IMR-90 (cell line): ENCODE results near the gene ZFPM1. TPM values are rescaled to one million over a fixed set of nuclear protein-coding genes. Genes with fewer than 3 reads are reported as not detected.

ENCODE experiments used
- ATAC-seq: fragments of 200-7000 bp; cut with Tn5 transposase; 2 replicates; pipeline ENCODE4 v1.9.1; 2020; ENCODE audit warnings: low read depth, mild to moderate bottlenecking, moderate library complexity
- BruUV-seq: library from RNA; stranded (reverse); fragments of 400-500 nt; replicated peaks from 2 replicates; lab custom pipeline; 2021; lab: Mats Ljungman, UMichigan
- CTCF ChIA-PET: fragments of 300-600 bp; formaldehyde crosslinking; extraction: SDS; loops from one replicate; lab custom pipeline; 2021; ENCODE audit warnings: antibody characterized with exemption; lab: Yijun Ruan, JAX
- POLR2A ChIA-PET: fragments of 300-600 bp; sonication (Branson Sonifier 250); formaldehyde crosslinking; loops from one replicate; lab custom pipeline; 2022; ENCODE audit warnings: antibody characterized with exemption; ENCODE audit not compliant: unreplicated experiment; lab: Charles Lee
- DNase-seq: peaks from one replicate; pipeline ENCODE4 v3.0.0; 2013
- H2AFZ ChIP-seq: replicated peaks from 2 replicates; pipeline ENCODE3; 2013; ENCODE audit warnings: low read length, mild to moderate bottlenecking; ENCODE audit not compliant: poor library complexity
- H2AK5ac ChIP-seq: 2 replicates; pipeline ENCODE4 v1.6.1; 2013; ENCODE audit warnings: low read depth, low read length, inconsistent platforms
- H2AK9ac ChIP-seq: replicated peaks from 2 replicates; pipeline ENCODE3; 2013; ENCODE audit warnings: mild to moderate bottlenecking, low read depth, low read length, moderate library complexity; ENCODE audit not compliant: poor library complexity
- H2BK120ac ChIP-seq: 2 replicates; pipeline ENCODE4 v1.6.1; 2013; ENCODE audit warnings: low read depth, low read length, inconsistent platforms
- H2BK15ac ChIP-seq: 3 replicates; pipeline ENCODE4 v1.6.1; 2013; ENCODE audit warnings: low read depth, low read length, inconsistent platforms
- H2BK20ac ChIP-seq: 2 replicates; pipeline ENCODE4 v1.6.1; 2013; ENCODE audit warnings: low read depth, mild to moderate bottlenecking, inconsistent platforms, low read length, moderate library complexity
- H2BK5ac ChIP-seq: 2 replicates; pipeline ENCODE4 v1.6.1; 2013; ENCODE audit warnings: mild to moderate bottlenecking, low read depth, low read length, inconsistent platforms; ENCODE audit not compliant: poor library complexity, severe bottlenecking
- H3K14ac ChIP-seq: replicated peaks from 2 replicates; pipeline ENCODE4 v1.6.1; 2013; ENCODE audit warnings: low read depth, low read length, inconsistent platforms
- H3K18ac ChIP-seq: 2 replicates; pipeline ENCODE4 v1.6.1; 2013; ENCODE audit warnings: low read depth, low read length, control low read depth
- H3K23ac ChIP-seq: 2 replicates; pipeline ENCODE4 v1.6.1; 2013; ENCODE audit warnings: low read depth, low read length, inconsistent platforms
- H3K27ac ChIP-seq: 2 replicates; pipeline ENCODE4 v1.5.1; 2013; ENCODE audit warnings: mild to moderate bottlenecking, control low read depth, low read length; ENCODE audit not compliant: insufficient read depth
- H3K27me3 ChIP-seq: 2 replicates; pipeline ENCODE4 v1.6.1; 2013; ENCODE audit warnings: low read length; ENCODE audit not compliant: control insufficient read depth, insufficient read depth
- H3K36me3 ChIP-seq: 2 replicates; pipeline ENCODE4 v1.6.1; 2013; ENCODE audit warnings: low read length, mixed read lengths; ENCODE audit not compliant: control insufficient read depth, insufficient read depth
- H3K4ac ChIP-seq: 2 replicates; pipeline ENCODE4 v1.6.1; 2013; ENCODE audit warnings: low read depth, low read length, inconsistent platforms
- H3K4me1 ChIP-seq: 2 replicates; pipeline ENCODE4 v1.6.1; 2013; ENCODE audit warnings: low read length, mixed read lengths; ENCODE audit not compliant: control insufficient read depth, insufficient read depth
- H3K4me2 ChIP-seq: 2 replicates; pipeline ENCODE4 v1.6.1; 2013; ENCODE audit warnings: low read depth, mild to moderate bottlenecking, control low read depth, low read length, moderate library complexity
- H3K4me3 ChIP-seq: 2 replicates; pipeline ENCODE4 v1.5.1; 2013; ENCODE audit warnings: low read depth, mild to moderate bottlenecking, control low read depth, low read length, moderate library complexity; ENCODE audit not compliant: insufficient read depth
- H3K56ac ChIP-seq: 2 replicates; pipeline ENCODE4 v1.6.1; 2013; ENCODE audit warnings: low read length, inconsistent platforms; ENCODE audit not compliant: insufficient read depth; ENCODE audit errors: extremely low read depth
- H3K79me1 ChIP-seq, 2 experiments: 2 replicates each; pipeline ENCODE4 v1.6.1; 2013; ENCODE audit warnings: low read length in 2 of 2, inconsistent platforms in 1 of 2, low read depth in 1 of 2
- H3K9ac ChIP-seq: 2 replicates; pipeline ENCODE4 v1.6.1; 2013; ENCODE audit warnings: low read depth, low read length, control low read depth
- H3K9me1 ChIP-seq: 2 replicates; pipeline ENCODE4 v1.6.1; 2013; ENCODE audit warnings: low read length, inconsistent platforms; ENCODE audit not compliant: insufficient read depth
- H3K9me3 ChIP-seq: 2 replicates; pipeline ENCODE4 v1.6.1; 2013; ENCODE audit warnings: low read length; ENCODE audit not compliant: control insufficient read depth, insufficient read depth
- H4K20me1 ChIP-seq: 2 replicates; pipeline ENCODE4 v1.6.1; 2013; ENCODE audit warnings: low read length, inconsistent platforms; ENCODE audit not compliant: insufficient read depth
- H4K5ac ChIP-seq: 2 replicates; pipeline ENCODE4 v1.6.1; 2013; ENCODE audit warnings: mild to moderate bottlenecking, low read depth, low read length, control low read depth
- H4K8ac ChIP-seq, 2 experiments: 2 replicates each; pipeline ENCODE4 v1.6.1; 2013; ENCODE audit warnings: low read depth in 2 of 2, low read length in 2 of 2, control low read depth in 1 of 2, inconsistent platforms in 1 of 2
- H4K91ac ChIP-seq: 2 replicates; pipeline ENCODE4 v1.6.1; 2013; ENCODE audit warnings: low read depth, low read length, inconsistent platforms; ENCODE audit not compliant: insufficient read depth
- BHLHE40 ChIP-seq: fragments of 150-350 bp; IDR thresholded peaks from 2 replicates; pipeline ENCODE4 v1.6.1; 2016; ENCODE audit warnings: mild to moderate bottlenecking, low read depth, low read length
- CEBPB ChIP-seq: IDR thresholded peaks from 2 replicates; pipeline ENCODE4 v1.6.1; 2012; ENCODE audit warnings: low read depth, low read length, improper control_type of control experiment
- CHD1 ChIP-seq: IDR thresholded peaks from 2 replicates; pipeline ENCODE4 v1.6.1; 2012; ENCODE audit warnings: low read depth, low read length, improper control_type of control experiment
- ELK1 ChIP-seq: fragments of 150-350 bp; IDR thresholded peaks from 2 replicates; pipeline ENCODE4 v1.6.1; 2016; ENCODE audit warnings: low read depth, mild to moderate bottlenecking, low read length, moderate library complexity, borderline replicate concordance
- FOS ChIP-seq: fragments of 150-350 bp; IDR thresholded peaks from 2 replicates; pipeline ENCODE4 v1.6.1; 2016; ENCODE audit warnings: low read depth, low read length
- MAFK ChIP-seq: IDR thresholded peaks from 2 replicates; pipeline ENCODE4 v1.6.1; 2012; ENCODE audit warnings: low read depth, low read length, improper control_type of control experiment
- MAZ ChIP-seq: IDR thresholded peaks from 2 replicates; pipeline ENCODE4 v1.6.1; 2012; ENCODE audit warnings: low read depth, mild to moderate bottlenecking, low read length, improper control_type of control experiment, moderate library complexity, borderline replicate concordance
- NFE2L2 ChIP-seq: fragments of 150-350 bp; IDR thresholded peaks from 2 replicates; pipeline ENCODE4 v1.6.1; 2016; ENCODE audit warnings: low read depth, mild to moderate bottlenecking, low read length
- POLR2A ChIP-seq: IDR thresholded peaks from 2 replicates; pipeline ENCODE4 v1.6.1; 2012; ENCODE audit warnings: mild to moderate bottlenecking, low read depth, low read length
- RAD21 ChIP-seq: IDR thresholded peaks from 2 replicates; pipeline ENCODE4 v1.6.1; 2012; ENCODE audit warnings: low read length, improper control_type of control experiment
- RCOR1 ChIP-seq: IDR thresholded peaks from 2 replicates; pipeline ENCODE4 v1.6.1; 2012; ENCODE audit warnings: mild to moderate bottlenecking, low read length, improper control_type of control experiment; ENCODE audit not compliant: insufficient replicate concordance
- RFX5 ChIP-seq: IDR thresholded peaks from 2 replicates; pipeline ENCODE4 v1.8.0; 2012; ENCODE audit warnings: low read depth, mild to moderate bottlenecking, low read length, moderate library complexity
- SMC3 ChIP-seq: fragments of 150-350 bp; IDR thresholded peaks from 2 replicates; pipeline ENCODE4 v1.6.1; 2016; ENCODE audit warnings: low read depth, mild to moderate bottlenecking, antibody characterized with exemption, low read length, moderate library complexity
- USF2 ChIP-seq: fragments of 150-350 bp; IDR thresholded peaks from 2 replicates; pipeline ENCODE4 v1.6.1; 2017; ENCODE audit warnings: mild to moderate bottlenecking, antibody characterized with exemption, low read length, low read depth
- WGBS, 2 experiments: methylation state at CpG; one replicate each; pipeline versions ENCODE4 v1.1.5 to v1.1.7; 2013; ENCODE audit warnings: missing lambda C conversion rate in 2 of 2; ENCODE audit not compliant: insufficient read length in 1 of 2; ENCODE audit errors: extremely low coverage in 2 of 2; 5-methylcytosine and 5-hydroxymethylcytosine counted together
- dilution Hi-C: fragments of 300-500 bp; cut with HindIII; formaldehyde crosslinking; loops from one replicate; pipeline ENCODE4 v1.14.3; 2018; ENCODE audit warnings: low sequenced_read_pairs; ENCODE audit not compliant: unreplicated experiment
- in situ Hi-C: fragments of 300-500 bp; cut with MboI; formaldehyde crosslinking; loops from 3 replicates; pipeline ENCODE4 v1.14.3; 2019; ENCODE audit warnings: low sequenced_read_pairs, inconsistent platforms, mixed read lengths
- intact Hi-C: fragments of 100-400 bp; cut with micrococcal nuclease; formaldehyde crosslinking; loops from 2 replicates; pipeline ENCODE4 v1.10.0; 2022
- polyA plus RNA-seq, 3 experiments: library from polyadenylated mRNA; depleted of rRNA; stranded (reverse); fragments of >200 nt; gene quantifications; 2 replicates each; pipeline ENCODE4 v1.2.3, GENCODE V29; 2012; ENCODE audit warnings: low replicate concordance in 1 of 3
- total RNA-seq: library from RNA; depleted of rRNA; stranded (reverse); fragments of >200 nt; gene quantifications from 2 replicates; pipeline ENCODE4 v1.2.3, GENCODE V29; 2012
- TF ChIP-seq, protein P1 (sequence below): conservative IDR thresholded peaks from 2 replicates; pipeline ENCODE4 v1.5.1; 2012; ENCODE audit warnings: mild to moderate bottlenecking, low read depth, low read length, improper control_type of control experiment

Gene ZFPM1
- total and polyA plus RNA-seq, 2 of the 4 experiments (the other 2 are of a cell fraction), result 0.36 to 1.1 TPM

DNA sequence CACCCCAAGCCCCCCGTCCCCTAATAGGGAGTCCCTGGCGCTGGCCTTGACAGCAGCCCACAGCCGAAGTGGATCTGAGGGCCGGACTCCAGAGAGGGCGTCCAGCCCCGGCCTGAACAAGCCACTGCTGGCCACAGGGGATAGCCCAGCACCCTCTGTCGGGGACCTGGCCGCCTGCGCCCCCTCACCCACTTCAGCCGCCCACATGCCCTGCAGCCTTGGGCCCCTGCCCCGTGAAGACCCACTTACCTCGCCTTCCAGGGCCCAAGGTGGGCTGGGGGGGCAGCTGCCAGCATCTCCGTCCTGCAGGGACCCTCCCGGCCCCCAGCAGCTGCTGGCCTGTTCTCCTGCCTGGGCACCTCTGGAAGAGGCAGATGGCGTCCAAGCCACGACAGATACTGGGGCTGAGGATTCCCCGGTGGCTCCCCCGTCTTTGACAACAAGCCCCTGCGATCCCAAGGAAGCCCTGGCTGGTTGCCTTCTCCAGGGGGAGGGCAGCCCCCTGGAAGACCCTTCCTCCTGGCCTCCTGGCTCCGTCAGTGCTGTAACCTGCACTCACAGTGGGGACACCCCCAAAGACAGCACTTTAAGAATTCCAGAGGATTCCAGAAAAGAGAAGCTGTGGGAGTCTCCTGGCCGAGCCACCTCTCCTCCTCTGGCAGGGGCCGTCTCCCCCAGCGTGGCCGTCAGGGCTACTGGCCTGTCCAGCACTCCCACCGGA lies 19.3 kb upstream of the ZFPM1 start:
- in situ Hi-C loops (no loop called here), dilution Hi-C loops (no loop called here), intact Hi-C loops (no loop called here)
- no TSS peak for BruUV-seq
- no peak overlapping the region for H3K56ac ChIP-seq
- no peaks in the 10 kb centered on the region for H3K9me1 ChIP-seq
- peaks cover 67% of the 10 kb centered on the region; the same call in 1 of the 2 replicates for H3K36me3 ChIP-seq
- no peak overlapping the region for H4K91ac ChIP-seq
- H3K9me3 ChIP-seq, result no peaks in the 10 kb centered on the region
- H4K20me1 ChIP-seq, result peaks cover 21% of the 10 kb centered on the region; the same call in 1 of the 2 replicates
- no peak overlapping the region for H3K14ac ChIP-seq
- ATAC-seq (no peak), DNase-seq (no peak)
- H3K27ac ChIP-seq, result no peak overlapping the region
- H2AK5ac ChIP-seq, result no peak overlapping the region
- CTCF ChIA-PET, result no interaction called here
- no peak overlapping the region for H2AFZ ChIP-seq
- no peak overlapping the region for H3K4me3 ChIP-seq
- no peaks in the 10 kb centered on the region for H3K4me1 ChIP-seq
- no peak overlapping the region for H2BK5ac ChIP-seq
- H3K27me3 ChIP-seq, result no peaks in the 10 kb centered on the region
- H2BK15ac ChIP-seq, result no peak overlapping the region
- no peak overlapping the region for H3K4ac ChIP-seq
- TF ChIP-seq RFX5 (no peak), RCOR1 (no peak), SMC3 (no peak), USF2 (no peak), POLR2A (no peak), RAD21 (no peak), BHLHE40 (no peak), CHD1 (no peak), ELK1 (no peak), MAFK (no peak), CEBPB (no peak), NFE2L2 (no peak), MAZ (no peak), FOS (no peak)
- TF ChIP-seq, protein P1, sequence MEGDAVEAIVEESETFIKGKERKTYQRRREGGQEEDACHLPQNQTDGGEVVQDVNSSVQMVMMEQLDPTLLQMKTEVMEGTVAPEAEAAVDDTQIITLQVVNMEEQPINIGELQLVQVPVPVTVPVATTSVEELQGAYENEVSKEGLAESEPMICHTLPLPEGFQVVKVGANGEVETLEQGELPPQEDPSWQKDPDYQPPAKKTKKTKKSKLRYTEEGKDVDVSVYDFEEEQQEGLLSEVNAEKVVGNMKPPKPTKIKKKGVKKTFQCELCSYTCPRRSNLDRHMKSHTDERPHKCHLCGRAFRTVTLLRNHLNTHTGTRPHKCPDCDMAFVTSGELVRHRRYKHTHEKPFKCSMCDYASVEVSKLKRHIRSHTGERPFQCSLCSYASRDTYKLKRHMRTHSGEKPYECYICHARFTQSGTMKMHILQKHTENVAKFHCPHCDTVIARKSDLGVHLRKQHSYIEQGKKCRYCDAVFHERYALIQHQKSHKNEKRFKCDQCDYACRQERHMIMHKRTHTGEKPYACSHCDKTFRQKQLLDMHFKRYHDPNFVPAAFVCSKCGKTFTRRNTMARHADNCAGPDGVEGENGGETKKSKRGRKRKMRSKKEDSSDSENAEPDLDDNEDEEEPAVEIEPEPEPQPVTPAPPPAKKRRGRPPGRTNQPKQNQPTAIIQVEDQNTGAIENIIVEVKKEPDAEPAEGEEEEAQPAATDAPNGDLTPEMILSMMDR, result no peak
- H4K5ac ChIP-seq, result no peak overlapping the region
- no peak overlapping the region for H3K23ac ChIP-seq
- no peak overlapping the region for H4K8ac ChIP-seq
- H3K9ac ChIP-seq, result no peak overlapping the region
- POLR2A ChIA-PET, result no interaction called here
- H2AK9ac ChIP-seq, result peak overlapping the region; percentile 42
- H3K18ac ChIP-seq, result no peak overlapping the region
- WGBS, 2 experiments, result 95% methylated on average over 12 of the region's 25 CpGs; no CpG with 5 or more reads in 1 of the 2 experiments
- no peak overlapping the region for H2BK120ac ChIP-seq
- peaks cover 0 to 44% of the 10 kb centered on the region in 2 experiments; a peak in 3 of 4 replicates for H3K79me1 ChIP-seq
- no peak overlapping the region for H3K4me2 ChIP-seq
- H2BK20ac ChIP-seq, result no peak overlapping the region
